Measurements from ENCODE around the gene AFTPH.
"Not testable (repeated sequence)": the region's sequence is repeated elsewhere in the genome, so short reads cannot be mapped to it uniquely, and the experiment has no call there.

Gene AFTPH

GRCh38 chr2:64498438-64498837 lies 25.7 kb upstream of the AFTPH start:
- DNase-seq (ENCODE audit: insufficient read length, low spot score) (no peak), FAIRE-seq (no peak)

GRCh38 chr2:64500549-64500948 lies 23.6 kb upstream of the AFTPH start:
- no peak for DNase-seq (ENCODE audit: insufficient read length, low spot score)
- FAIRE-seq: no peak

GRCh38 chr2:64501946-64502345 lies 22.2 kb upstream of the AFTPH start:
- DNase-seq (ENCODE audit: insufficient read length, low spot score) (no peak), FAIRE-seq (no peak)

GRCh38 chr2:64502860-64503259 lies 21.3 kb upstream of the AFTPH start:
- DNase-seq (ENCODE audit: insufficient read length, low spot score) (no peak), FAIRE-seq (no peak)

- DNase-seq (ENCODE audit: insufficient read length, low spot score) (no peak), FAIRE-seq (no peak)
Measured at GRCh38 chr2:64504774-64505720, 19.1 kb upstream of the AFTPH start.

GRCh38 chr2:64506686-64507085 lies 17.4 kb upstream of the AFTPH start:
- DNase-seq (ENCODE audit: insufficient read length, low spot score) (no peak), FAIRE-seq (no peak)

- FAIRE-seq: no peak
- DNase-seq (ENCODE audit: insufficient read length, low spot score): no peak
Measured at GRCh38 chr2:64514008-64514407, 10.1 kb upstream of the AFTPH start.

- no peak for DNase-seq (ENCODE audit: insufficient read length, low spot score)
- FAIRE-seq: no peak
Measured at GRCh38 chr2:64515086-64515485, 9.0 kb upstream of the AFTPH start.

- DNase-seq (ENCODE audit: insufficient read length, low spot score) (no peak), FAIRE-seq (no peak)
Measured at GRCh38 chr2:64516651-64517510, 7.2 kb upstream of the AFTPH start.

GRCh38 chr2:64517511-64517884 lies 6.6 kb upstream of the AFTPH start:
- FAIRE-seq (no peak), DNase-seq (ENCODE audit: insufficient read length, low spot score) (no peak)

- FAIRE-seq (peak; percentile 40), DNase-seq (ENCODE audit: insufficient read length, low spot score) (peak; percentile 67)
Measured at GRCh38 chr2:64522843-64523428, 1.2 kb upstream of the AFTPH start.

- DNase-seq (ENCODE audit: insufficient read length, low spot score) (no peak), FAIRE-seq (no peak)
Measured at GRCh38 chr2:64524604-64525316, 632 bp downstream of the AFTPH start.

GRCh38 chr2:64525317-64525613 lies 1.1 kb downstream of the AFTPH start:
- DNase-seq (ENCODE audit: insufficient read length, low spot score) (no peak), FAIRE-seq (no peak)

GRCh38 chr2:64526034-64526433 lies 1.9 kb downstream of the AFTPH start:
- DNase-seq (ENCODE audit: insufficient read length, low spot score) (no peak), FAIRE-seq (no peak)

- DNase-seq (ENCODE audit: insufficient read length, low spot score); FAIRE-seq: not testable (repeated sequence)
Measured at GRCh38 chr2:64530946-64531345, 6.8 kb downstream of the AFTPH start.

- FAIRE-seq: no peak
- DNase-seq (ENCODE audit: insufficient read length, low spot score): no peak
Measured at GRCh38 chr2:64532030-64532429, 7.9 kb downstream of the AFTPH start.

GRCh38 chr2:64533882-64534281 lies 9.8 kb downstream of the AFTPH start:
- no peak for DNase-seq (ENCODE audit: insufficient read length, low spot score)
- FAIRE-seq: no peak

- FAIRE-seq (no peak), DNase-seq (ENCODE audit: insufficient read length, low spot score) (no peak)
Measured at GRCh38 chr2:64534363-64534762, 10.2 kb downstream of the AFTPH start.

GRCh38 chr2:64535024-64535423 lies 10.9 kb downstream of the AFTPH start:
- no peak for FAIRE-seq

GRCh38 chr2:64537991-64538390 lies 13.9 kb downstream of the AFTPH start:
- FAIRE-seq (no peak), DNase-seq (ENCODE audit: insufficient read length, low spot score) (no peak)

More at GRCh38 chr2:64535024-64535423, 10.9 kb downstream of the AFTPH start:
- DNase-seq (ENCODE audit: insufficient read length, low spot score): no peak

Measured in HTR-8/SVneo (cell line).